Cardiac muscle cell (in vitro differentiated cells and primary cell): ENCODE measurements around the gene GATD1. TPM values are rescaled to one million over a fixed set of nuclear protein-coding genes. Genes with fewer than 3 reads are reported as not detected.

Experiments
- DNase-seq, 2 donors: peaks; one replicate each; pipeline versions ENCODE4 v3.0.0 to v3.0.0-alpha.2; 2010 to 2017; ENCODE audit warnings: low read depth in 1 of 2, low spot score in 1 of 2
- H3K27ac ChIP-seq: fragments of 200-600 bp; sonication (generic); 2 replicates; pipeline ENCODE4 v1.5.1; 2016
- H3K27me3 ChIP-seq: fragments of 200-600 bp; sonication (generic); 2 replicates; pipeline ENCODE4 v1.6.0; 2016; ENCODE audit warnings: control low read depth
- H3K36me3 ChIP-seq: fragments of 200-600 bp; sonication (generic); 2 replicates; pipeline ENCODE4 v1.5.1; 2016; ENCODE audit warnings: control low read depth
- H3K4me1 ChIP-seq: fragments of 200-600 bp; sonication (generic); 2 replicates; pipeline ENCODE4 v1.8.1; 2017; ENCODE audit warnings: low read depth, mild to moderate bottlenecking, mixed run types
- H3K4me3 ChIP-seq: fragments of 200-600 bp; sonication (generic); 2 replicates; pipeline ENCODE4 v1.5.1; 2016; ENCODE audit warnings: mild to moderate bottlenecking
- H3K9me3 ChIP-seq: fragments of 200-600 bp; sonication (generic); 2 replicates; pipeline ENCODE4 v1.5.1; 2017; ENCODE audit warnings: low read depth, mild to moderate bottlenecking, control low read depth
- polyA plus RNA-seq: library from polyadenylated mRNA; unstranded; fragments of >200 nt; fragmentation: Nextera tagmentation; extraction: Ambion mirVana; gene quantifications from 2 replicates; pipeline ENCODE4 v1.2.1, GENCODE V29; 2016
- total RNA-seq: library from RNA; depleted of rRNA; stranded (reverse); fragments of >200 nt; gene quantifications from 2 replicates; pipeline ENCODE4 v1.2.3, GENCODE V29; 2016
- TF ChIP-seq, protein P1 (sequence below): IDR thresholded peaks from 2 replicates; pipeline ENCODE4 v1.5.1; 2012; ENCODE audit warnings: low read depth, mild to moderate bottlenecking, low read length

The GATD1 gene
- total and polyA plus RNA-seq, 2 experiments from 2014 or later = 60.4 to 64.1 TPM

DNA sequence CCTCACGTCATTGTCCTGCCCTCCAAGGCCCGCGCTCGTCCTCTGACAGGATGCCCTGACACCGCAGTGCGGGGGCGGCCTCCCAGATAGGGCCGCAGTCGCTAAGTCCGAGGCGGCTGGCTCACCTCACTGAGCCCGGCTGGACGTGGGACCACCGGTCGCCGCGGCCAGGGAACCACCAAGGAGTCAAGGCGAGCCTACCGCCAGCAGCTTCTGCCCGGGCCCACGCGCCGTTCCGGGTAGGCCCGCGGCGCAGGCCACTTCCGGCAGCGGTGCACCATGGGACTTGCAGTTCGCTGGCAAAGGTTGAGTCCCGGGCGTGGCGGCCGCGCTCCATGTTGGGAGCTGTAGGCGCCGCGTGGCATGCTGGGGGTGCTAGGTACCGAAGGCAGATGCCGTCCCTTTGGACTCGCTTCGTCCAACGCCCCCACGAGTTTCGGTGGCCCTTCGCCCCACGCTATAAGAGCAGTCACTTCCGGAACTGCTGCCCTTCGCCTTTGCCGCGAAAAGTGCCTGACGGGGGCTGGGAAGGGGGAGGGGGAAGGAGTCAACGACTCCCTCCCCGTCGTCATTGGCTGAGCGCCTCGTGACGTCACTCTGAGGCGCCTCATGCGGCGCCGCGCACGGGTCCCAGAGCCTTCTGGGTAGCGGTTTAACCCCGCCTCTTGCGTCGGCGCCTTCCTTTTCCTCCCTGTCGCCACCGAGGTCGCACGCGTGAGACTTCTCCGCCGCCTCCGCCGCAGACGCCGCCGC, 32.2 kb upstream of the GATD1 start, which contains the start of gene RPLP2:
Gene RPLP2 (plus strand): TSS at position 681 of the 753 bp plus-strand sequence. CDS start 268 bp downstream, outside the sequence.
- Histone ChIP-seq H3K9me3 (no peaks in the 10 kb centered on the region), H3K4me1 (peaks cover 9% of the 10 kb centered on the region), H3K27me3 (no peaks in the 10 kb centered on the region), H3K4me3 (peak within 1 kb of the TSS; percentile 93), H3K36me3 (peaks cover 17% of the 10 kb centered on the region), H3K27ac (peak within 1 kb of the TSS; percentile 98)
- TF ChIP-seq, protein P1, sequence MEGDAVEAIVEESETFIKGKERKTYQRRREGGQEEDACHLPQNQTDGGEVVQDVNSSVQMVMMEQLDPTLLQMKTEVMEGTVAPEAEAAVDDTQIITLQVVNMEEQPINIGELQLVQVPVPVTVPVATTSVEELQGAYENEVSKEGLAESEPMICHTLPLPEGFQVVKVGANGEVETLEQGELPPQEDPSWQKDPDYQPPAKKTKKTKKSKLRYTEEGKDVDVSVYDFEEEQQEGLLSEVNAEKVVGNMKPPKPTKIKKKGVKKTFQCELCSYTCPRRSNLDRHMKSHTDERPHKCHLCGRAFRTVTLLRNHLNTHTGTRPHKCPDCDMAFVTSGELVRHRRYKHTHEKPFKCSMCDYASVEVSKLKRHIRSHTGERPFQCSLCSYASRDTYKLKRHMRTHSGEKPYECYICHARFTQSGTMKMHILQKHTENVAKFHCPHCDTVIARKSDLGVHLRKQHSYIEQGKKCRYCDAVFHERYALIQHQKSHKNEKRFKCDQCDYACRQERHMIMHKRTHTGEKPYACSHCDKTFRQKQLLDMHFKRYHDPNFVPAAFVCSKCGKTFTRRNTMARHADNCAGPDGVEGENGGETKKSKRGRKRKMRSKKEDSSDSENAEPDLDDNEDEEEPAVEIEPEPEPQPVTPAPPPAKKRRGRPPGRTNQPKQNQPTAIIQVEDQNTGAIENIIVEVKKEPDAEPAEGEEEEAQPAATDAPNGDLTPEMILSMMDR = no peak
- DNase-seq = peak; percentile 97 to 98

DNA sequence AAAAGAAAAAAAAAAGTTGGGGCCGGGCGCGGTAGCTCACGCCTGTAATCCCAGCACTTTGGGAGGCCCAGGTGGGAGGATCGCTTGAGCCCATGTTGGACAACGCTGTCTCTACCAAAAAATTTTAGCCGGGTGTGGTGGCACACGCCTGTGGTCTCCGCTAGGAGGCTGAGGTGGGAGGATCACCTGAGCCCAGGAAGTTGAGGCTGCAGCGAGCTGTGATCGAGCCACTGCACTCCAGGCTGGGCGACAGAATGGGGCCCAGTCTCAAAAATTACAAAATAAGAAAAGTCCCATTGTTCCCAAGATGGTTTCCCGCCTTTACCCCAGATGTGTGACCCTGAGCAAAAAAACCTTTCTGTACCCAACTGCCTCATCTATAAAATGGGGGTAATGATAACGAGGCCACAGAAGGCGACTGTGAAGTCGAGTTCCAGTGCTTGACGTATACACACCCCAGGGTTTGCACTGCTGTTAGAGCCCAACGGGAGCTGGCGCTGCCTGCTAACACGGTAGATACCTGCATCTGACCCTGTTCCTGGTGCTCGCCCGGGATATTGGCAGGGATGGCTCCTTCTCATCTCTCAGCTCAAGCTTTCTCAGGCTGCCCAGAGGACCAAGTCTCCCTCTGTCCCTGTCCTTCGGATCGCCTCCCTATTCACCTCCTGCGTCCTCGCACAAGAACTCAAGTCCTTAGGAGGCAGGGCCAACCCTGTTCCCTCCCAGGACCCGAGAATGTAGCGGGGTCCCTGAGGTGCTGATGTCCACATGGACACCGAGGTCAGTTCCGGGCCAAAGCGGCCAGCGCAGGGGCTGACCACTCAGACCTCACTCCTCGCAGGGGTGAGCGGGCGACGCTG, 31.4 kb upstream of the GATD1 start:
- peaks cover 12% of the 10 kb centered on the region for H3K4me1 ChIP-seq

DNA sequence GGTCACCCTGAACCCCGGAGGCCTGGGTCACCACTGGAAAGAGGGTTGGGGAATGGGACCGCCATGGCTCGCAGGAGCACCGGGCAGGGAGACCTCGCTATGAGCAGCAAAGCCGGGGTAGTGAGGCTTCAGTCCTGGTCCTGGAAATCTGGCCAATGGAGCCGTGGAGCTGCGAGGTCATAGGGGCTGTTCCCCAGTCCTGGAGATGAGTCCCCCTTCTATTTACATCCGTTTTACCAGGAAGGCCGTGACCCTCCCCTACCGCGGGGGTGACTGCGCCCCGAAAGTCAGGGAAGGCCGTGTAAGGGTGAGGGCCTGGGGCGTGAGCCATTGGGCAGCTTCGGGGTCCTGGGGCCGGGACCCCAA, 27.3 kb upstream of the GATD1 start:
- no peaks in the 10 kb centered on the region for H3K27me3 ChIP-seq
- TF ChIP-seq, protein P1 = no peak
- no peak overlapping the region for H3K27ac ChIP-seq
- no peaks in the 10 kb centered on the region for H3K36me3 ChIP-seq
- H3K9me3 ChIP-seq = no peaks in the 10 kb centered on the region
- no peak for DNase-seq
- H3K4me3 ChIP-seq = peak overlapping the region; percentile 54
- H3K4me1 ChIP-seq = peaks cover 12% of the 10 kb centered on the region

More for the DNA sequence above, 31.4 kb upstream of the GATD1 start:
- Histone ChIP-seq H3K27me3 (no peaks in the 10 kb centered on the region), H3K4me3 (peak overlapping the region; percentile 93), H3K27ac (peak overlapping the region; percentile 98), H3K9me3 (no peaks in the 10 kb centered on the region), H3K36me3 (peaks cover 17% of the 10 kb centered on the region)
- TF ChIP-seq, protein P1 = no peak
- DNase-seq = no peak

DNA sequence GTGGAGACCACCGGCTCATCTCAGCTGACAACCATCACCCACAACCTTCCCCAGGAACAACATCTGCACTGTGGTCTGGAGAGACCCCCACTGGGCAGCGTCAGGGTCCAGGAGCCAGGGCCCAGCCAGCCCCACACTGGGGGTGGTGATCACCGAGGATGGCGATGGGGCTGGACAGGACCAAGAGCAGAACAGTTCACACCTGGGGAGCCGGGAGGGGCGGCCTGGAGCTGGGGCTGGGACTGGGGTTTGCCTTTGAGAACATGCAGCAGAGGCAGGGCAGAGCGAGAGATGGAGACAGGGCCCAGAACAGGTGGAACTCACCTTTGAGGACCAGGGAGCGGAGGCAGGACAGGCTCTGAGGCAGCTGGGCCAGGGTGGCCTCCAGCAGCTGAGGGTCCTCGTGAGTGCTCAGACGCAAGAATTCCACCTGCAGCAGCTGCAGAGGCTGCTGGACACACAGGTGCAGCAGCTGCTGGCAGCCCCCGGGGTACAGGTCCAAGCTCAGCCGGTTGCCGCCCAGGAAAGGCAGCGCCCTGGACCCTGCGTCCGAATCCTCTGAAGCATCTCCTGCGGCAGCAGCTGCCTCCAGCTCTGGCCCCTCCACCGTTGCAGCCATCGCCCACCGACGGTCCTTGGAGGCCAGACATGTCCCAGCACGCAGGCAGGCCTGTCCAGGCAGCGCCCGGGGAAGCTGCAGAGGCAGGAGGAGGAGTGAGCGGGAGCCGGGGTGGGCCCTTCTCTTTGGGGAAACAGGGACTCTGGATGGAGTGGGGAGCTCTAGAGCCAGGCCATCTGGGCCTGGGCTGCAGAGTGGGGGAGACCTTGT, 26.7 kb upstream of the GATD1 start:
- H3K36me3 ChIP-seq = no peaks in the 10 kb centered on the region
- no peaks in the 10 kb centered on the region for H3K9me3 ChIP-seq
- no peak overlapping the region for H3K27ac ChIP-seq
- peak overlapping the region; percentile 54 for H3K4me3 ChIP-seq
- peaks cover 12% of the 10 kb centered on the region for H3K4me1 ChIP-seq
- DNase-seq = no peak
- H3K27me3 ChIP-seq = no peaks in the 10 kb centered on the region
- TF ChIP-seq, protein P1 = no peak

DNA sequence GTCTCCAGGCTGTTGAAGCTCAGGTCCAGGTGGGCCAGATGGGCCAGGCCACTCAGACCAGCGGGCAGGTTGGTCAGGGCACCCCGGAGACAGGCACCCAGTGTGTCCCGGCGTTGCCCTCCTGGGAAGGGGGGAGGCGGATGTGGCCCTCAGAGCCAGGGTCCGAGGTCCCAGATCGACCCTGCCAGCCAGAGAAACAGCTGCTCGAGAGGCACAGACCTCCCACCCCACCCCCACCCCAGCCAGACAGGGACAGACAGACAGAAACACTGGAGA, 26.1 kb upstream of the GATD1 start:
- Histone ChIP-seq H3K4me1 (peaks cover 8% of the 10 kb centered on the region), H3K36me3 (no peaks in the 10 kb centered on the region), H3K27ac (no peak overlapping the region), H3K4me3 (no peak overlapping the region), H3K27me3 (no peaks in the 10 kb centered on the region), H3K9me3 (no peaks in the 10 kb centered on the region)
- no peak for DNase-seq
- TF ChIP-seq, protein P1 = no peak
